Islet of Langerhans (tissue), 1 donor: ENCODE data around the gene EPN1.

ENCODE experiments used
- FAIRE-seq: peaks from one replicate; lab custom pipeline; 2011; peaks lifted over from hg19 to GRCh38; lab: Jason Lieb, UNC

EPN1 gene

DNA sequence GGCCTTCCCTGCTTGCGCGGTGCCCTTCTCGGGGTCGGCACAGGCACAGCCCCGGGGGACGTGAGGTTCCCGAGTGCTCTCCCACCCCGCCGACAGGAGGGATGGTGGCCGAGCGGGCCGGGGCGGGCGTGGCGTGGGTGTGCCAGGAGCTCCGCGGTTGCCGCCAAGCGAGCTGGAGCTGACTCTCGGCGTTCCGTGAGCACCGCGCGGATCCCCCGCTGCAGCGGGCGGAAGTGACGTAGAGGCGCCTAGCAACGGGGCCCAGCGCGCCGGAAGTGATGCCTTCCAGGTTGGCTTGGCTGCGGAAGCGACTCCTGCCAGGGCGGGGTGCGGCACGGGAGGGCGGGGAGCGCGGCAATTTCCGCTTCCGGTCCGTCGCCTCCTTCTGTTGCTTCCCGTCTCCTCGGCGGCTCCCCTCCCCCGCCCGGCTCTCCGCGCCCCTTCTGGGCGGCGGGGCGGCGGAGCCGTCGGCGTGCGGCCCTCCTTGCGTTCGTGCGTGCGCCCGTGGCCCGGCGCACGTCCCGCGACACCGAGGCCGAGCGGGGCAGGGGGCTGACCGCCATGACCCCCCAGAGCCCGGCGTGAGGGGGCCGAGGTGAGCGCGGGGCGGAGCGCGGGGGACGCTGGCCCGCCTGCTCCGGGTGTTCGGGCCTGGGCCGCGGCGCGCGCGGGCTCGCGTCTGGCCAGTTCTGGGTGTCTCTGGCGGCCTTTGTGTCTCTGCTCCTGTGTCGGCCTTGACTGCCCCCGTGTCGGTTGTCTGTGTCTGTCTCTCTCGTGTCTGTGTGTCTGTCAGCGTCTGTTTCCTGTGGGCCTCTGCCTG lies at the start of gene EPN1:
Gene EPN1 (plus strand): TSS at position 386 of the 820 bp plus-strand sequence. CDS start 3,402 bp downstream, outside the sequence.
- no peak for FAIRE-seq

DNA sequence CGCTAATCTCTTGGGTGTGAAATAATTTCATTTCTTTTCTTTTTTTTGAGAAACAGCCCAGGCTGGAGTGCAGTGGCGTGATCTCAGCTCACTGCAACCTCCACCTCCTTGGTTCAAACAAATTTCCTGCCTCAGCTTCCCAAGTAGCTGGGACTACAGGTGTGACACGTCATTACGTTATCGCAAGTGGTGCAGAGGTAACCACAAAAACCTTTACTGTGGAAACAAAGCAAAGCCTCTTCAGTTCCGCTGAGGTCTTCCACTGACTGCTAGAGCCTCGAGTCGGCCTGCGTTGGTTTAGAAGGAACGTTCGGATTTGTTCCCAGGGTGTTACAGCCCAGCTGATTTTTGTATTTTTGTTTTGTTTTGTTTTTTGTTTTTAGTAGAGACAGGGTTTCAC lies 48.7 kb upstream of the EPN1 start:
- FAIRE-seq, result no peak

DNA sequence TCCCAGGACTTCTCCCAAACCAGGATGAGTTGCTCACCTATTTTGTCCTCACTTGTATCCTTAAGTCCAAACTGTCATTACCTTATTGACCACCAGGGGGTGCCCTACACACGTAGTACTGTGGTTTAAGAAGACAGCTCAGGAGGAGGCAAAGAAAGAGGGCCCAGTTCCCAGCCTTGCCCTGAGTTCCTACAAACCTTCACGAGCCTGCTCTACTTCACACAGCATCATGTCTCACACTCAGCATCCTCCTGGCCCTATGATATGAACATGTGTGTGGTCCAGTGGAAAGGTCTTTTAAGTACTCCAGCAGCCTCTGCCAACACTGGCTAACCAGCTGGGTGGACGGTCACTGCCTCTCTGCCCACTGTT lies 42.6 kb upstream of the EPN1 start:
- FAIRE-seq, result peak; percentile 33

DNA sequence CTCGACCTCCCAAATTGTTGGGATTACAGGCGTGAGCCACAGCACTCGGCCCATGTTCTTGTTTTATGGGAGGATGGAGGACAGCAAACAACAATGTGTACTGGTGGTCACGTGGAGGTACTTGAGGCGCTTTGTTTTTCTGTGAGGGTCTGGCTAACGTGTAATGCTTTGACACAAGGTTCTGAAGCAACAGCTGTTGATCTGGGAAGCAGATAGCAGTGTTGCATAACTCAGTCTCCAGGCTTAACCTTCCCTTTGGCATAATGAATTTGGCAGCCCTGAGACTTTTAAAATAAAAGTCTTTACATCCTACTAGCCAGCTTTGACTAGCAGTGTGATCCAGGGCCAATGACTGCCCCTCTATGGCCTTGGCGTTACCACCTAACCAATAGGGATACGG lies 41.2 kb upstream of the EPN1 start:
- FAIRE-seq, result no peak

DNA sequence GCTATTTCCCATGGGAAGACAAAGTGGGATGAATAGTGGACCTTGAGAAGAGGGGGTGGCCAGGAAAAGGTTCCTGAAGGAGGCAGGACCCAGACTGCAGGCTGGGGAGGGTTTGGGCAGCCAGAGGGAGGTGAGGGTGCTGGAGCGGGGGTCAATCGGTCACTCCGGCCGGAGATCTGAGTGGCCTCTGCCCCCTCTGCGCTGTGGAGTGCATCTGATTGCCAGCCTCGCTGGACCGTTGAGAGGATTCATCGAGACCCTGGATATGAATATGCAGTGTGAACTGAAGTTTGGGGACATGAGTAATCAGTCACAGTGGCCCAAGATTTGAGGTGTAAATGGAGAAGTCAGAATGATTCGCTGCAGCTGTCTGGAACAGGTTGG lies 39.7 kb upstream of the EPN1 start:
- FAIRE-seq, result no peak

DNA sequence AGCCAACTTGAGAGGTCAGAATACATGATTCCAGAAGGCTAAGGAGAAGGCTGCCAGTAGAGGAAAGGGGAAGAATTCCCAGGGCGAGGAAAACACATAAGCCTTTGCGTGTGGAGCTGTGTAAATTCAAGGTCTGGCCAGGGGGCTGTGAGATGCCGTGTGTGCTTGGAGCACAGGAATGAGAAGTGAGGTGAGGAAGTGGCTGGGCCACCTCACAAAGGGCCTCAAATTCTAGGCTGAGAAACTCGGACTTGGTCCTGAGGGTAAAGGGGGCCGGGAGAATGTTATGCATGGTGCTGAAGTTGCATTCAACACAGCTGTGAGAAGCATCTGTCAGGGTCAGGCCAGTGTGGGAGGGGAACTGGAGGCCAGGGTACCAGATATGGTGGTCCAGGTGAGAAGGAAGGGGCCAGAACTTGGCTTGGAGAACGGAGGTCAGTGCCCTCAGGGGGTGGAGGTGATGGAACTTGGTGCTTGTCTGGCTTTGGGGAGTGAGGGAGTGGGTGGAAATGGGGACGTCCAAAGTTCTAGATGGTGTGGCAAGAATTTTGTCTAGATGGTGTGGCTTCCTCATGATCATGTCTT lies 39.1 kb upstream of the EPN1 start:
- no peak for FAIRE-seq

DNA sequence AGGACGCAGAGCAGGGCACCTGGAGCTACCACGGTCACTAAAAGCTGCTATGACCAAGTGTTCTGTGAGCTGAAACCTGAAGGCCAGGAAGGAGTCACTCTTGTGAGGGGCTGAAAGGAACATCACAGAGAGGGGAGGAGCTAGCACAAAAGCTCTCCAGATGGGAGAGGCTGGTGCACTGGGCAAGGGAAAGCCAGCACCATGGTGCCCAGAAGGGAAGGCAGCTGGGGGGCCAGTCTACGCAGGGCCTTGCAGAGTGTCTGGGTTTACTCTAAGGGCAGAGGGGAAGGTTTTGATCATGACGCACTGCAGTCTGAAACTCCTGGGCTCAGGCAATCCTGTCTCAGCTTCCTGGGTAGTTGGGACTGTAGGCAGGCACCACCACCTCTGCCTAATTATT lies 38.3 kb upstream of the EPN1 start:
- no peak for FAIRE-seq

DNA sequence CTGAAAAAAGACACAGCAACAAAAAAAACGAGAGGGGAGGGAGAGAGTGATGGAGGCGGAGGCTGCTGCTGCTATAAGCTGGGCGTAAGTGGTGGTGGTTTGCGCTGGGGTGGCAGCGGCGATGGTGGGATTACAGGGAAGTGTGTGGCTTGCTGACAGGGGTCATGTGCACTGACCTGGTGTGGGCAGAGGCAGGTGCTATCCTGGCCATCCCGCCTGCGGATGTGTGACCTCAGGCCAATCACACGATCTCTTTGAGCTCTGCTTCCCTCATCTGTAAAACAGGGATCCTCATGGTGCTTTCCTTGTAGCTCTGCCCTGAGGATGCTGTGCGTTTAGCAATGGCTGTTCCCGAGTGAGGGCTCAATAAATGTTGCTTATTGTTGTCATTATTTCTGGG lies 37.5 kb upstream of the EPN1 start:
- no peak for FAIRE-seq

DNA sequence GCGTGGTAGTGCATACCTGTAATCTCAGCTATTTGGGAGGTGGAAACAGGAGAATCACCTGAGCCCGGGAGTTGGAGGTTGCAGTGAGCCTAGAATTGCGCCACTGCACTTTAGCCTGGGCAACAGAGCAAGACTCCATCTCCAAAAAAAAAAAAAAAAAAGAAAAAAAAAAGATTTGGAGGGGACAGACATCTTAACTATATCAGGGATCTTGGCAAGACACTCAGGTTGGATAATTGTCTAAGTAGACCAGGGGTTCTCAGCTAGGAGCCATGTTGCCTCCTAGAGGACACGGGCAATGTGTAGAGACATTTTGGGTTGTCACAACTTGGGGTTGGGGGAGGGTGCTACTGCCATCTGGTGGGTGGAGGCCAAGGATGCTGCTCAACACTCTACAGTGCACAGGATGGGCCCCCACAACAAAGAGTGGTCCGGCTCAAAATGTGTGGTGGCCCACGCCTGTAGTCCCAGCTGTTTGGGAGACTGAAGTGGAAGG lies 36.1 kb upstream of the EPN1 start:
- FAIRE-seq, result no peak

DNA sequence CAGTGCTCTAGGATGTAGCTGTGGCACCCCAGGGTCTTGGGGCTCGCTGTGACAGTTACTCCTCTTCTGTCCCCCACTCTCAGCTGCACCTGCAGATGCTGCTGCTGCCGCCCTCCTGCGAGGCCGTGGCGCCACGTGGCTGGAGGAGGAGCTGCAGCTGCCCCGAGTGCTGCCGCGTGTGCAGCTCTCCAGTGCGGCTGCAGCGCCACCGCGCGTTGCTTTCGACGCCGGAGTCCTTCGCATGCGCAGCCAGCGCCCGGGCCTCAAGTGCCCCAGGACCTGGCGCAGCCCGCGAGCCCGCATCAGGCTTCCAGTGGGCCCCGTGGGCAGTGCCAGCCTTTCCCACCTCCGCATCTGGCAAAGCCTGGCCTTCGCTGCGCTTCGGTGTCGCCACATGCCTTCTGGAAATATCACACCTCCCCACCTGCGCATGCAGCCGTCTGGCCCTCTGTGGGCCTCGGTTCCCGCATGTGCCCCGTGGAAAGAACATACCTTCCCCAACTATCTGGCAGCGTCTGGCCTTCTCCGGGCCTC lies 34.9 kb upstream of the EPN1 start:
- FAIRE-seq, result no peak

DNA sequence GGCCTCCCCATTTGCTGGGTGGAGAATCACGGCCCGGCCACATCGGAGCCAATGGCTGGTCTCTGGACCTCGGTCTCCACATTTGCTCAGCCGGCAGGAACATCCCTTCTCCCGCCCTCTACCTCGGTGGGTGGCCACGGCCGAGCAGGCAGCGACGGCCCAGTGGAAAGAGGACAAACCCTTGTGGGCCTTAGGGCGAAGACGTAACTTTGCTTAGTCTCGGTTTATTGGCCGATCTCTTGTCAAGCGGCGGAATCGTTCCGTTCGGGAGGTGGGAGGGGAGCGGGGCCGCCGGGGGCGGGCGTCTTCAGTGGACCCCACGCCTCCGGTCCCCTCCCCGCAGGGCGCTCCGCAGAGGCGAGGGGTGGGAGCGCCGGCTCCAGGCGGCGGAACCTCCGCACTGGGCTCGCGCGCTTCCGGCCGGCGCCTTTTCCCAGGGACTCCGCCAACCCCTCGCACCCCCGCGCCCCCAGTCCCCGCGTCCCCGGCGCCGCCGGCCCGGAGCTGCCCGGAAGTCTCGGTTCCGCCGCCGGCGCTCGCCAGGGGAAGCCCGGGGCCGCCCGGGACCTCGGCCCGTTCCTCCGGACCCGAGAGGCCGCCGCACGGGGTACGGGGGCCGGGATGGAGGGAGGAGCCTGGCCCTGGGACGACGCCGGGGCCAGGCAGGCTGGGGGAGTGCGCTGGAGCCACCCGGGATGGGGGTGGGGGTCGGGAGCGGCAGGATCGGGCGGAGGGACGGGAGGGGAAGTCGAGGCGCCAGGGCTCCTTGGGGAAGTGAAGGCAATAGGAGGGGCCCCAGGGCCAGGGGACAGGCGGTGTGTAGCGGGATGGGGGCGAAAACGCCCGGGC lies 34.2 kb upstream of the EPN1 start, which contains the start of gene ZNF580:
Gene ZNF580 (plus strand): TSS at position 426 of the 849 bp plus-strand sequence. CDS start 1,507 bp downstream, outside the sequence.
- FAIRE-seq, result no peak

DNA sequence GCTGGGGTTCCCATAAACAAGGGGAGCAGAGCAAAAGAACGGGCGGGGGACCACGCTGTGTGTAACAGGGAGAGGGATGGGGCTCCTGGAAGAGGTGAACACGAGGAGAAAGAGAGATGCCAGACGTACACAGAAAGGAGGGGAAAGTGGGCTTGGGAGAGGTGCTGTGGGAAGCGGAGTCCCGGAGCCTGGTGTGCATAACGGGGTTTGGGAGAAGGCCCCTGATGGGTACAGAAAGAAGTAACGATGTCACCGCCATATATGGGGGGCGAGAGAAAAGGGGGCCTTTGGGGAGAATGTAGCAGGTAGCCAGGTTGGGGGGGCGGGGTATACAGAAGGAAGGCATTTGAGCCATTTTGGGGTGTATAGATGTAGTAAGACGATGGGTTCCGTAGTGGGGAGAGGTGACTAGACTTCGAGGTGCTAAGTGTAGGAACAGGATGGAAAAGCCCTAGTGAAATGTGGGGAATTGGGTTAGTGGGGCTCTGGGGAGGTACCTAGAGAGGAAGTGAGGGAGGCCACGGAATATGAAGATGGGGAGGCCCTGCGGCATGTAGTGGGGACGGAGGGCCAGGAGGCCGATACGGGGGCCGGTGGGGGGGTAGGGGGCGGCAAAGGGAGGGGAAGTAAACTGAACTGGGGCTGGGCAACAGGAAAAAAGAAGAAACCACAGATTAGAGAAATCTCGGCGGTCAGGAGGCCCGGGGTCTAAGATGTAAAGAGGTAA lies 33.4 kb upstream of the EPN1 start:
- FAIRE-seq, result no peak

DNA sequence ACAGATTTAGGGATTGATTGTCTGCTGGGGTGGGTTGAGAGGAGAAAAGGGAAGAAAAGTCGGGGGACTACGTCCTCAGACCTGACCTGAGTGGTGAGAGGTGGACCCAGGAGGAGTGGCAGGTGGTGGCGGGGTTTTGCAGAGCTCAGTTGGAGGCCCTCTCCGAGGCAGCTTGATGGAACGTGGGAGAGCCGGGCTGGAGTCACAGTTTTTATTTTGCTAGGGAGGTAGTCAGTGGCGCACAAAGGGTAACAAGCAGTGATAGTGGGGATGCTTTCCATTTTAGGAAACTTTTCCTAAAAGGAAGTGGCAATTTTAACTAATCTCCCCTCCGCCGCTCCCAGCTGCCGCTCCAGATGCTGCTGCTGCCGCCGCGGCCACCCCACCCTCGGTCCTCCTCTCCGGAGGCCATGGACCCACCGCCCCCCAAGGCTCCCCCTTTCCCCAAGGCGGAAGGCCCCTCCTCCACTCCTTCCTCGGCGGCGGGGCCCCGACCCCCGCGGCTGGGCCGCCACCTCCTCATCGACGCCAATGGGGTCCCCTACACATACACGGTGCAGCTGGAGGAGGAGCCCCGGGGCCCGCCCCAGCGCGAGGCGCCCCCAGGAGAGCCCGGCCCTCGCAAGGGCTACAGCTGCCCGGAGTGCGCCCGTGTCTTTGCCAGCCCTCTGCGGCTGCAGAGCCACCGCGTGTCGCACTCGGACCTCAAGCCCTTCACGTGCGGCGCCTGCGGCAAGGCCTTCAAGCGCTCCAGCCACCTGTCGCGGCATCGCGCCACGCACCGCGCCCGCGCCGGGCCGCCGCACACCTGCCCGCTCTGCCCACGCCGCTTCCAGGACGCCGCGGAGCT lies 32.6 kb upstream of the EPN1 start:
- no peak for FAIRE-seq

DNA sequence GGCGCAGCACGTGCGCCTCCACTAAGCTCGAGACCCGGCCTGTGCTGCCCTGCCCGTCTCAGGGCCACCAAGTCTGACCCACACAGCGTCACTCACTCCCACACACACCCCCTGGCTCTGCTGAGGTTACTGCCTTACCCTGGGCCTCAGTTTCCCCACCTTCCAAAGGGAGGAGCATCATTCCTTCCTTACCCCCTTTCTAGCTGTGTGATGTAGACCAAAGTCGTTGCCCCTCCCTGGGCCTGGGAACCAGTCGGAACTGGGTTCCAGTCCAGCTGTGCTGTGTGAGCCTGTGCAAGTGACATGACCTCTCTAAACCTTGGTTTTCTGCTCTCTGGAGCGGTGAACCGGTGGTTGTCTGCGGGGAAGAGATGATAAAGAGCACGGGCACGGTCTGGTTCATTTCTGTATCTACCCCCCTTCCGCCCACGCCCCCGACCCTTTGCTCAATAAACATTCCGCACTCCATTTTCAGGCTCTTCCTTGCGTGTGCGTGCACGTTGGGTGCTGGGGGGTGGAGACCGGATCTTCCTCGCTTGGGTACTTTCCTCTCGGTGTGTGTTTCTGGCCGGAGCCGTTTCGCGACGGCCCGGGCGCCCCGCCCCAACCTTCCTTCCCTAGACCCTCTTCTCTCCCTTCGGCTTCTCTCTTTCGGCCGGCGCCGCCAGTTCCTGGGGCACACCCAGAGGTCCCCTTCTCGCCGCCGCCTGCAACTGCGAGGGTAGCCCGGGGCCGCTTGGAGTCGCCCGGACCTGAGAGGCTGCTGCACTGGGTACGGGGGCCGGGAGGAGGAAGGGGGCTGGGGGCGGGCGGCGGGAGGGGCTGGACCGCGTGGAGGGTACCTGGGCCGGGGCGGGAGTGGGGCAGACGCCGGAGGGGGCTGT lies 31.8 kb upstream of the EPN1 start, which contains the start of gene ZNF581:
Gene ZNF581 (plus strand): TSS at position 647 of the 884 bp plus-strand sequence. CDS start 923 bp downstream, outside the sequence.
- no peak for FAIRE-seq

DNA sequence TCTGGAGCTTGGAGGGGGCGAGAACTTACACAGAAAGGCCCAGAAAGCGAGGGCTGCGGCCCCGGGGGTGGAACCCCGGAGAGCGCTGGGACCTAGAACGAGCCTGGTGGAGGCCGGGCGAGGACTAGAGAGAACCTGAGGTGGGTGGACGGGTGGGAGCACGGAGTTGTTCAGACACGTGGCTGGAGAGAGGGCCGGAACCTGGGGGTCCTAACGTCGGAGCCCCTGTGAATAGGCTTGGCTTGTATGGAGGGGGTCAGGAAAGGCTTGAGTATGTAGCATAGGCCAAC lies 31.2 kb upstream of the EPN1 start:
- no peak for FAIRE-seq

DNA sequence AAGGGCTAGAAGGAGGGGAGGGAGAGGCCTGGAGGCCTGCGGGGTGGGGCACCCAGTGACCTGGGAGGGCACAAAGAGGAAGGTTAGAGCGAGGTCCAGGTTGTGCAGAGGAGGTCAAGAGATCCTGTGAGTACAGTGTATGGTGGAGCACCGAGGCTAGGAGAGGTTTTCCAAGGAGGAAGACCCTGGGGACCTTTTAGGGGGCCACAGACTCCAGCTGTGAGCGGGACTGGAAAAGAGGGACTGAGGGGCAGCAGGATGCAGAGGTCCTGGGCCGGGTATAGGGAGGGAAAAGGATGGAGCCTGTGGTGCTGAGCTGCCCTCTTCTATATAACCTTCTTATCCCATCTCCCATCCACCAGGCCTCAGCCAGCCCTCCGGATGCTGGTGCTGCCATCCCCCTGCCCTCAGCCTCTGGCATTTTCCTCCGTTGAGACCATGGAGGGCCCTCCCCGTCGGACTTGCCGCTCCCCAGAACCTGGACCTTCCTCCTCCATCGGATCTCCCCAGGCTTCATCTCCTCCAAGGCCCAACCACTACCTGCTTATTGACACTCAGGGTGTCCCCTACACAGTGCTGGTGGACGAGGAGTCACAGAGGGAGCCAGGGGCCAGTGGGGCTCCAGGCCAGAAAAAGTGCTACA lies 30.7 kb upstream of the EPN1 start:
- FAIRE-seq, result no peak

DNA sequence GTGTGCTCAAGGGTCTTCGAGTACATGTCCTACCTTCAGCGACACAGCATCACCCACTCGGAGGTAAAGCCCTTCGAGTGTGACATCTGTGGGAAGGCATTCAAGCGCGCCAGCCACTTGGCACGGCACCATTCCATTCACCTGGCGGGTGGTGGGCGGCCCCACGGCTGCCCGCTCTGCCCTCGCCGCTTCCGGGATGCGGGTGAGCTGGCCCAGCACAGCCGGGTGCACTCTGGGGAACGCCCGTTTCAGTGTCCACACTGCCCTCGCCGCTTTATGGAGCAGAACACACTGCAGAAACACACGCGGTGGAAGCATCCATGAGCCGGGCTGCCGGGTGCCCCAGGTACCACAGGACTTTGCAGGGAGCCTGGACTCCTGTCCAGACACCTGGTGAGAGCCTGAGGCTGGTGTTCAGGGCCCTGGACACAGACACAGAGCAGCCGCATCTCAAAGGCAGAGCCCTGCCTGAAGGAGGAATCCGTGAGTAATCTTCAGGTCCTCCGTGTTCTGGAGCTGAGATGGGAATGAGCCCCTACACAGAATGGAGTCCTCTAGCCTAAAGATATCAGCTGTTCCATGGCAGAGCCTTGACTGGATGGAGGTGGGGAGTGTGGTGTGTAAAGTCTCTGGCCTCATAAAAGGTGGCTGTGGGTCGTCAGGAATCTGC lies 30.0 kb upstream of the EPN1 start:
- no peak for FAIRE-seq

DNA sequence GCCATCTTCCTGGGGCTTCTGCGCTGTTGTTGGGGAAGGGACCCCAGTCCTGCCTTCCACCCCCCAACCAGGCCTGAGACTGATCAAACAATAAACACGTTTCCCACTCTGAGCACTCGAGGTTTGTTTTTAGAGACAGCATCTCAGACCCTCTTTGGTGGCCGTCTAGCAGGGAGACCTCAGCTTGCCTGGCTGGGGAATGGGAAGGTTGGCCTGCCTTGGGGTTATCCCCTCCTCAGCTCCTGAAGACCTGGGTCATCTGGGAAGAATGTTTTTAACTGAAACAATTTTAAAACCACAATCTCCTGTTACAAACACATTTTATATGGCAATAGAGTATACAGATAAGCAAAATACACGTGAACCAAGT lies 29.5 kb upstream of the EPN1 start:
- FAIRE-seq, result no peak
